Ovary (tissue), 3 donors: ENCODE measurements around the gene AKAP9.

Source experiments
- EP300 ChIP-seq: sonication (generic); formaldehyde crosslinking; IDR thresholded peaks from one replicate; pipeline ENCODE4 v1.6.1; 2017; ENCODE audit warnings: antibody characterized with exemption
- TF ChIP-seq, protein P1 (sequence below), 3 donors: fragments of 450-650 bp in 2 of 3; fragments of 200-600 bp in 1 of 3; IDR thresholded peaks; one replicate each; pipeline versions ENCODE4 v1.5.1 to v1.8.0; 2016 to 2022; ENCODE audit warnings: antibody characterized with exemption in 3 of 3, mild to moderate bottlenecking in 1 of 3
- donor health status: DM: no; HTN: no; CAD: no.

DNA sequence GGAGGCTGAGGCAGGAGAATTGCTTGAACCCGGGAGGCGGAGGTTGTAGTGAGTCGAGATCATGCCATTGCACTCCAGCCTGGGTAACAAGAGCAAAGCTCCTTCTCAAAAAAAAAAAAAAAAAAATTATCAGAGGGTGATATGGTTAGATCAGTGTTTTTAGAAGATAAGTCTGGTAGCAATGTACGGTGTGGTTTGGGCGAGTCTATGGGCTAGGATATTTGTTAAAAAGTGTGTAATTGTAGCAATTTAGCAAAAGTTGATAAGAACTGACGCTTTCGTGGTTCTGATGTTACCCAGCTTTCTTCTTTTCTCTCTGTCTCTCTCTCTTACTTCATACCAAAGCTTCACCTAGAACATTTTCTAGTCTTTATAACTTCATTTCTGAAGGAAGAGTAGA lies 200.5 kb downstream of the AKAP9 start:
- TF ChIP-seq, protein P1, sequence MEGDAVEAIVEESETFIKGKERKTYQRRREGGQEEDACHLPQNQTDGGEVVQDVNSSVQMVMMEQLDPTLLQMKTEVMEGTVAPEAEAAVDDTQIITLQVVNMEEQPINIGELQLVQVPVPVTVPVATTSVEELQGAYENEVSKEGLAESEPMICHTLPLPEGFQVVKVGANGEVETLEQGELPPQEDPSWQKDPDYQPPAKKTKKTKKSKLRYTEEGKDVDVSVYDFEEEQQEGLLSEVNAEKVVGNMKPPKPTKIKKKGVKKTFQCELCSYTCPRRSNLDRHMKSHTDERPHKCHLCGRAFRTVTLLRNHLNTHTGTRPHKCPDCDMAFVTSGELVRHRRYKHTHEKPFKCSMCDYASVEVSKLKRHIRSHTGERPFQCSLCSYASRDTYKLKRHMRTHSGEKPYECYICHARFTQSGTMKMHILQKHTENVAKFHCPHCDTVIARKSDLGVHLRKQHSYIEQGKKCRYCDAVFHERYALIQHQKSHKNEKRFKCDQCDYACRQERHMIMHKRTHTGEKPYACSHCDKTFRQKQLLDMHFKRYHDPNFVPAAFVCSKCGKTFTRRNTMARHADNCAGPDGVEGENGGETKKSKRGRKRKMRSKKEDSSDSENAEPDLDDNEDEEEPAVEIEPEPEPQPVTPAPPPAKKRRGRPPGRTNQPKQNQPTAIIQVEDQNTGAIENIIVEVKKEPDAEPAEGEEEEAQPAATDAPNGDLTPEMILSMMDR (IDR thresholded peaks at IDR 0.05): no peak
- no peak for TF ChIP-seq EP300
